Astrocyte (in vitro differentiated cells and primary cell): ENCODE data around the gene FRMD4A. TPM values are rescaled to one million over a fixed set of nuclear protein-coding genes. Genes with fewer than 3 reads are reported as not detected.
A peak's percentile ranks its signal among the peaks of the same experiment; 100 is the strongest.

Experiments
- DNase-seq: peaks from one replicate; pipeline ENCODE4 v3.0.0-alpha.2; 2010; ENCODE audit warnings: low read depth
- FAIRE-seq: peaks from 2 replicates; lab custom pipeline; 2011; peaks lifted over from hg19 to GRCh38; lab: Jason Lieb, UNC
- H2AFZ ChIP-seq: 2 replicates; pipeline ENCODE4 v1.6.0; 2012; ENCODE audit warnings: low read depth, low read length, inconsistent platforms
- H3K27ac ChIP-seq: 2 replicates; pipeline ENCODE4 v1.5.1; 2011; ENCODE audit warnings: low read depth, low read length, inconsistent platforms
- H3K27me3 ChIP-seq: 2 replicates; pipeline ENCODE4 v1.6.0; 2011; ENCODE audit warnings: low read length, inconsistent platforms; ENCODE audit not compliant: insufficient read depth
- H3K36me3 ChIP-seq: 2 replicates; pipeline ENCODE4 v1.5.1; 2011; ENCODE audit warnings: low read length, inconsistent platforms; ENCODE audit not compliant: insufficient read depth
- H3K4me1 ChIP-seq: 2 replicates; pipeline ENCODE4 v1.5.1; 2011; ENCODE audit warnings: low read length, inconsistent platforms; ENCODE audit not compliant: insufficient read depth
- H3K4me2 ChIP-seq: 2 replicates; pipeline ENCODE4 v1.6.0; 2012; ENCODE audit warnings: low read length, inconsistent platforms
- H3K4me3 ChIP-seq: 2 replicates; pipeline ENCODE4 v1.5.1; 2011; ENCODE audit warnings: low read depth, mild to moderate bottlenecking, low read length, inconsistent platforms; ENCODE audit not compliant: insufficient read depth
- H3K79me2 ChIP-seq: 2 replicates; pipeline ENCODE4 v1.6.0; 2012; ENCODE audit warnings: mild to moderate bottlenecking, low read length, inconsistent platforms; ENCODE audit not compliant: insufficient read depth
- H3K9ac ChIP-seq: 2 replicates; pipeline ENCODE4 v1.6.0; 2012; ENCODE audit warnings: mild to moderate bottlenecking, low read length, inconsistent platforms
- H3K9me3 ChIP-seq: 2 replicates; pipeline ENCODE4 v1.5.1; 2012; ENCODE audit warnings: low read depth, mild to moderate bottlenecking, low read length, inconsistent platforms; ENCODE audit not compliant: insufficient read depth
- H4K20me1 ChIP-seq: 2 replicates; pipeline ENCODE4 v1.6.0; 2012; ENCODE audit warnings: low read length, inconsistent platforms; ENCODE audit not compliant: insufficient read depth
- H3K27ac Mint-ChIP-seq: one replicate; pipeline ENCODE4 v1.8.0; 2021; ENCODE audit warnings: mild to moderate bottlenecking, mixed read lengths; ENCODE audit not compliant: unreplicated experiment
- H3K27me3 Mint-ChIP-seq: one replicate; pipeline ENCODE4 v1.8.0; 2021; ENCODE audit warnings: low read depth, mixed read lengths; ENCODE audit not compliant: unreplicated experiment
- H3K36me3 Mint-ChIP-seq: one replicate; pipeline ENCODE4 v1.8.0; 2021; ENCODE audit warnings: low read depth, mixed read lengths; ENCODE audit not compliant: unreplicated experiment
- H3K4me1 Mint-ChIP-seq: one replicate; pipeline ENCODE4 v1.8.0; 2021; ENCODE audit warnings: low read depth, mixed read lengths; ENCODE audit not compliant: unreplicated experiment
- H3K4me3 Mint-ChIP-seq: one replicate; pipeline ENCODE4 v1.8.0; 2021; ENCODE audit warnings: mild to moderate bottlenecking, moderate library complexity, mixed read lengths; ENCODE audit not compliant: unreplicated experiment
- H3K9me3 Mint-ChIP-seq: one replicate; pipeline ENCODE4 v1.8.0; 2021; ENCODE audit warnings: mild to moderate bottlenecking, mixed read lengths; ENCODE audit not compliant: unreplicated experiment
- CTCF ChIP-seq: IDR thresholded peaks from 2 replicates; pipeline ENCODE4 v1.5.1; 2011; ENCODE audit warnings: low read depth, mild to moderate bottlenecking, inconsistent platforms, low read length, moderate library complexity; ENCODE audit not compliant: insufficient read depth
- EZH2 ChIP-seq: IDR thresholded peaks from 2 replicates; pipeline ENCODE4 v1.6.1; 2012; ENCODE audit warnings: mild to moderate bottlenecking, low read length, inconsistent platforms; ENCODE audit not compliant: insufficient read depth
- total RNA-seq: library from RNA; stranded (reverse); gene quantifications from 2 replicates; pipeline ENCODE4 v1.2.1, GENCODE V29; 2021

The FRMD4A gene
- total RNA-seq, 1 donor from 2014 or later = 82.5 TPM

- no peak overlapping the region for H3K4me3 ChIP-seq
- Mint-ChIP-seq H3K4me3 (no peak overlapping the region), H3K9me3 (no peaks in the 10 kb centered on the region), H3K4me1 (peaks cover 7% of the 10 kb centered on the region), H3K27ac (no peak overlapping the region), H3K36me3 (peaks cover 22% of the 10 kb centered on the region), H3K27me3 (no peaks in the 10 kb centered on the region)
- TF ChIP-seq CTCF = no peak
- H3K4me1 ChIP-seq = peaks cover 31% of the 10 kb centered on the region
- no peak overlapping the region for H3K4me2 ChIP-seq
- peaks cover 59% of the 10 kb centered on the region for H3K79me2 ChIP-seq
- H3K27me3 ChIP-seq = no peaks in the 10 kb centered on the region
- FAIRE-seq (no peak), DNase-seq (peak; percentile 29)
- peaks cover 21% of the 10 kb centered on the region for H4K20me1 ChIP-seq
- H3K36me3 ChIP-seq = peaks cover 53% of the 10 kb centered on the region
- H3K9ac ChIP-seq = no peak overlapping the region
- no peak overlapping the region for H2AFZ ChIP-seq
- H3K9me3 ChIP-seq = no peaks in the 10 kb centered on the region
- no peak overlapping the region for H3K27ac ChIP-seq
Measured at GRCh38 chr10:13681960-13682359, 648.8 kb downstream of the FRMD4A start.

DNA sequence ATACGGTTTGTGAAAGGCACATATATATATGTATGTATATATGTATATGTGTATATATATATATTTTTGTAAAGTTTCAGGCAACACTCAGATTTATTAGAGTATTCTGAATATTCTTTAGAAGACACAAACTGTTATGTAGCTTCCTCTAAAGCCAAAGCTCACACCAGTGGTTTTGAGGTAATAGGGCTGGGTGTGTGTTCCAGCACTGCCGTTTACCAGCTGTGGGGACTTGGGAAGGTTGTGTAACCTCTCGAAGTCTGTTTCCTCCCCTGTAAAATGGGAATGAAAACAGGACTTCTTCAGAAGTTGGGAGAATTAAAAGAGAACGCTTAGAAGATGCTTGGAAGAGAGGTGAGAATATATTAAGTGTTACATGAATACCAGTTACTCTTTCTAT lies 649.2 kb downstream of the FRMD4A start:
- H3K4me1 Mint-ChIP-seq = peaks cover 7% of the 10 kb centered on the region
- Histone ChIP-seq H3K9ac (no peak overlapping the region), H4K20me1 (peaks cover 20% of the 10 kb centered on the region), H3K4me1 (peaks cover 26% of the 10 kb centered on the region), H3K4me3 (no peak overlapping the region), H3K27ac (no peak overlapping the region), H3K36me3 (peaks cover 57% of the 10 kb centered on the region), H2AFZ (no peak overlapping the region), H3K4me2 (no peak overlapping the region), H3K9me3 (no peaks in the 10 kb centered on the region), H3K79me2 (peaks cover 60% of the 10 kb centered on the region), H3K27me3 (no peaks in the 10 kb centered on the region)
- no peak for DNase-seq
- TF ChIP-seq CTCF = no peak
- no peak for TF ChIP-seq EZH2
- no peak overlapping the region for H3K4me3 Mint-ChIP-seq
- no peaks in the 10 kb centered on the region for H3K9me3 Mint-ChIP-seq
- no peaks in the 10 kb centered on the region for H3K27me3 Mint-ChIP-seq
- no peak overlapping the region for H3K27ac Mint-ChIP-seq
- no peak for FAIRE-seq
- H3K36me3 Mint-ChIP-seq = peaks cover 19% of the 10 kb centered on the region

DNA sequence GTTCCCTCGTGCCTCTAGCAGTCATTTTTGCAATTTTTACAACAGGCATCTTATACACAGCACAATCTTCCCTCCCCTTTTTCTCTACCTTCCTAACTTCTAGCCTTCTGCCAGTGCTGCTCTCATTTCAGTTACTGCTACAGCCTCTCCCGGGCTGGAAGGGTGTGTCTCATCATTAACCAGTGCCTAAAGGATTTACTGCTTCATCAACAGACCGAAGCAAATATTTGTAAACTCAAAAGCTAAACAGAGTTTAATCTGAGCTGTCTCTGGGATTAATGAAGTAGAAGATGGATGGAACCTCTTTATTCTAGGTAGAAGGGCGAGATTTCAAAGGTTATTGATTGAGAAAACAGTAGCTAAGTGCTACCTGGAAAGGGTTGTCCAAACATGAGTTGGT lies 649.6 kb downstream of the FRMD4A start:
- Histone ChIP-seq H3K4me3 (no peak overlapping the region), H3K9ac (no peak overlapping the region), H2AFZ (no peak overlapping the region), H3K36me3 (peaks cover 59% of the 10 kb centered on the region), H4K20me1 (peaks cover 20% of the 10 kb centered on the region), H3K79me2 (peaks cover 56% of the 10 kb centered on the region), H3K4me1 (peaks cover 22% of the 10 kb centered on the region), H3K27me3 (no peaks in the 10 kb centered on the region), H3K4me2 (no peak overlapping the region), H3K9me3 (no peaks in the 10 kb centered on the region), H3K27ac (no peak overlapping the region)
- Mint-ChIP-seq H3K9me3 (no peaks in the 10 kb centered on the region), H3K27me3 (no peaks in the 10 kb centered on the region), H3K27ac (no peak overlapping the region), H3K4me3 (no peak overlapping the region), H3K4me1 (peaks cover 7% of the 10 kb centered on the region), H3K36me3 (peaks cover 18% of the 10 kb centered on the region)
- DNase-seq (no peak), FAIRE-seq (no peak)
- TF ChIP-seq CTCF = no peak
- no peak for TF ChIP-seq EZH2
